ENCODE results near the gene OTOA. TPM values are rescaled to one million over a fixed set of nuclear protein-coding genes. Genes with fewer than 3 reads are reported as not detected.
"Not testable (repeated sequence)": the region's sequence is repeated elsewhere in the genome, so short reads cannot be mapped to it uniquely, and the experiment has no call there.

Gene OTOA
- total RNA-seq, 1 donor from 2014 or later: not detected

GRCh38 chr16:21647562-21648164 lies 16.1 kb upstream of the OTOA start:
- Histone ChIP-seq H3K9me3 (no peaks in the 10 kb centered on the region), H3K36me3 (peaks cover 0 to 5% of the 10 kb centered on the region in 2 donors), H3K27me3 (no peaks in the 10 kb centered on the region), H3K4me1 (peaks cover 18% of the 10 kb centered on the region), H3K27ac (no peak overlapping the region), H3K4me3 (no peak overlapping the region)
- no peak for DNase-seq (ENCODE audit: extremely low spot score in 2 of 2)
- intact Hi-C loops (cut with DNase I): no loop called here
- no peak for TF ChIP-seq POLR2AphosphoS5 (IDR thresholded peaks at IDR 0.05; ENCODE audit: insufficient read depth in 1 of 2, low read depth in 1 of 2)
- TF ChIP-seq POLR2A (IDR thresholded peaks at IDR 0.05): no peak
- no peak for TF ChIP-seq CTCF (IDR thresholded peaks at IDR 0.05)

GRCh38 chr16:21649826-21650406 lies 13.9 kb upstream of the OTOA start:
- intact Hi-C loops (cut with DNase I); H3K27ac ChIP-seq; H3K9me3 ChIP-seq; H3K4me3 ChIP-seq; H3K36me3 ChIP-seq; H3K27me3 ChIP-seq; DNase-seq (ENCODE audit: extremely low spot score in 2 of 2): not testable (repeated sequence)
- H3K4me1 ChIP-seq: peaks cover 24% of the 10 kb centered on the region

GRCh38 chr16:21650521-21650920 lies 13.2 kb upstream of the OTOA start:
- TF ChIP-seq CTCF (IDR thresholded peaks at IDR 0.05) (no peak), POLR2A (IDR thresholded peaks at IDR 0.05) (no peak), POLR2AphosphoS5 (IDR thresholded peaks at IDR 0.05; ENCODE audit: insufficient read depth in 1 of 2, low read depth in 1 of 2) (no peak)
- Histone ChIP-seq H3K9me3 (no peaks in the 10 kb centered on the region), H3K27ac (no peak overlapping the region), H3K4me3 (no peak overlapping the region), H3K27me3 (no peaks in the 10 kb centered on the region), H3K4me1 (peaks cover 20% of the 10 kb centered on the region), H3K36me3 (peaks cover 0 to 6% of the 10 kb centered on the region in 2 donors)
- intact Hi-C loops (cut with DNase I): no loop called here
- no peak for DNase-seq (ENCODE audit: extremely low spot score in 2 of 2)

GRCh38 chr16:21651515-21651914 lies 12.3 kb upstream of the OTOA start:
- no peak for TF ChIP-seq POLR2AphosphoS5 (IDR thresholded peaks at IDR 0.05; ENCODE audit: insufficient read depth in 1 of 2, low read depth in 1 of 2)
- TF ChIP-seq POLR2A (IDR thresholded peaks at IDR 0.05): no peak
- no peak for TF ChIP-seq CTCF (IDR thresholded peaks at IDR 0.05)
- H3K4me1 ChIP-seq: peaks cover 10% of the 10 kb centered on the region
- H3K4me3 ChIP-seq: no peak overlapping the region
- no peaks in the 10 kb centered on the region for H3K27me3 ChIP-seq
- H3K27ac ChIP-seq: no peak overlapping the region
- H3K36me3 ChIP-seq: peaks cover 0 to 12% of the 10 kb centered on the region in 2 donors
- intact Hi-C loops (cut with DNase I): no loop called here
- H3K9me3 ChIP-seq: no peaks in the 10 kb centered on the region
- DNase-seq (ENCODE audit: extremely low spot score in 2 of 2): no peak

- no peak for DNase-seq (ENCODE audit: extremely low spot score in 2 of 2)
- no peak within 1 kb of the TSS for H3K4me3 ChIP-seq
- no peak within 1 kb of the TSS for H3K27ac ChIP-seq
- peaks cover 8% of the 10 kb centered on the region for H3K4me1 ChIP-seq
- no peaks in the 10 kb centered on the region for H3K27me3 ChIP-seq
- no peak for TF ChIP-seq CTCF (IDR thresholded peaks at IDR 0.05)
- peaks cover 0 to 7% of the 10 kb centered on the region in 2 donors for H3K36me3 ChIP-seq
- intact Hi-C loops (cut with DNase I): no loop called here
- no peaks in the 10 kb centered on the region for H3K9me3 ChIP-seq
Measured at GRCh38 chr16:21652453-21652852, 11.3 kb upstream of the OTOA start, which contains the start of gene IGSF6. Gene IGSF6 (minus strand): TSS chr16:21652608. CDS start chr16:21652598, 10 bp downstream.

Data from vagina (tissue), 2 donors.